ENCODE data around the gene SF3A2.

Gene SF3A2

DNA sequence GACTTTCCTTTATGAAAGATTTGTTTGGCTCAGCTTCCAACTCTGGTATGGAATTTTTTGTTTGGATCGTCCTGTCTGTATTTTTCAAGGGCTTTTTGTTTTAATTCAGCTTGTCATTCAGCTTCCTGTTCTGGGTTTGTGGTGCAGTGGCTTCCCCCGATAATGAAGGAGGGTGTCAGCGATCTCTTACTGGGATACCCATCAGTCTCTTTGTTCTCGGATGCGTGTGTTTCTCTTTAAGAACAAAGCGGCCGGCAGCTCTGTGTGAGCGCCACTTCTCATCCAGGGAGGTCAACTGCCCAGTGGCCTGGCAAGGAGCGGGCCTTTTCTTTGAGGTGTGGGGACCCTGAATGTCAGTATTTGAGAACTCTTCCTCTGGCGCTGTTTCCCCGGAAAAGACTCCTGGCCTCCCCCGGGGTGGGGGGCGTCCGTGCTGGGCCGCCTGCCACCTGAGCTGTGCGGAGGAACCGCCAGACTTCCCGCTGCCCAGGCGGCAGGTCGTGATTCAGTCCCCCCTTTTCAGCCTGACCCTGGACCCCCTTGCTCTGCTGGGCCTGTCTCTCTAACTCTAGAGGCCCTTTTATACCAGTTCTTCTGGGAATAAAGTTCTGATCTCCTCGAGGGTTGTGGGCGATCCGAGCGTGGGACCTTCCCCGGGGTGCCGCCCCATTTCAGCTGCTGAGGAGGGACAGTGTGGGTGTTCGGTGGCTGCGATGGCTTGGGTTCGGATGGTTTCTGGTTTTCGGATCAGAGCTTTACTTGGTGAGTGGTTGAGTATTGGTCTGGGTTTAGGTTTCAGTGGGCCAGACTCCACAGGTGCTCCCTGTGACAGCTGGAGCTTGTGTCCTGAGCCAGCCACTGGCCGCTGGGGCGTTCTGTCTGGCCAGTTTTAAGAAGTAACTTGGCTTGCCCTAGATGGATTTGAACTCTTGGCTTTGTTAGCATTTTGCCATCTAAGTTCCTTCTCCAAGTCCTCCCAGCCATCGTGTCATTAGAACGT is 3.4 kb downstream of the SF3A2 start:
- no peak for DNase-seq (ENCODE audit: insufficient read length, low spot score)
- peak; percentile 4 for FAIRE-seq

DNA sequence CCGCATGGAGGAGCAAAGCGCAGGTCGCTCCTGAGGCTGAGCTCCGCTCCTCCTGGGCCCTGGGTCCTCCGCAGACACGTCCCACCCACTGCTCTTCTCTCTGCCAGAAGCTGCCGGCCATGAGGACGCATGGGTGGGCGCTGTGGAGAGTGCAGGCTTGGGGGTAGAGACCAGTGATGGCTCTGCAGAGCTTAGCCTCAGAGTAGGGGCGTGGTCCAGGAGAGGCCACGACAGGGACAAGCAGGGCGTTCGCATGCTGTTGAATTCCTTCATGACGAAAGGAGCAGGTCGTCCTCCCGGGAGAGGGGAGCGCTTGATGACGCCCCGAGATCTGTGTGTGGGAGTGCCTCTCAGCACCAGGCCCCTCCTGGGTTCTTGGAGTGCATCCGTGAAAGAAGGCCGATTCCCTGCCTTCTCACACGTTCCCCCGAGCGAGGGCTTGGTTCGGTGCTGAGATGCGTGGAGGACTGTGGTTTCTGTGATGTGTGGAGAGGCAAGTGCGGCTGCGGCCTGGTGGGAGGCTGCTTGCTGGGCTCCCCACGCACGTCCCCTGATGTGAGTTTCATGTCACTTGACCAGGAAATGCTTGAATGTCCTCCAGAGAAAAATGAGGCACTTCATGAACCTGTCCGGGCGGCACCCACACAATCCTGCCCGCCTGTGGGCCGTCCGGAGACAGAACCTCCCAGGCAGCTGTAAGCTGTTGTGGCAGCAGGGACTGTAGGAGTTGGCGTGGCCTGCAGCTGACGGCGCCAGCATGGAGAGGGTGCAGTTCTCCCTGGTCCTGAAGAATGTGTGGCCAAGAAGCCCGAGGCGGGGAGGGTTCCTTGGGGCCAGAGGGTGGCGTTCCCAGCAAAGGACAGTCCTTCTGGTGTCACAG is 4.5 kb downstream of the SF3A2 start:
- FAIRE-seq = no peak
- DNase-seq (ENCODE audit: insufficient read length, low spot score) = no peak

DNA sequence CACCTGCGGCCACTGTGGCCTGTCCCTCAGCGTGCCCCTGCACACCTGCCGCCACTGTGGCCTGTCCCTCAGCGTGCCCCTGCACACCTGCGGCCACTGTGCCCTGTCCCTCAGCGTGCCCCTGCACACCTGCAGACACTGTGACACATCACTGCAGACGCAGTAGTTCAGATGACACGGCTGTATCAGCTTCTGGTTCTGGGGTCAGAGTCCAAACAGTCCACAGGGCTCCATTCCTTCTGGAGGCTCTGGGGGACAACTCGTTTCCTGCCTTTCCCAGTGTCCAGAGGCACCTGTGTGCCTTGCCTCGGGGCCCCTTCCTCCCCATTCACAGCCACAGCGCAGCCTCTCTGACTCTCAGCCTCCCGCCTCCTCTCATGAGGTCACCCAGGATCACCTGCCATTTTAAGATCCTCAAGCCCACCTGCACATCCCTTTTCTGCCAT is 5.5 kb downstream of the SF3A2 start:
- DNase-seq (ENCODE audit: insufficient read length, low spot score) (no peak), FAIRE-seq (no peak)

DNA sequence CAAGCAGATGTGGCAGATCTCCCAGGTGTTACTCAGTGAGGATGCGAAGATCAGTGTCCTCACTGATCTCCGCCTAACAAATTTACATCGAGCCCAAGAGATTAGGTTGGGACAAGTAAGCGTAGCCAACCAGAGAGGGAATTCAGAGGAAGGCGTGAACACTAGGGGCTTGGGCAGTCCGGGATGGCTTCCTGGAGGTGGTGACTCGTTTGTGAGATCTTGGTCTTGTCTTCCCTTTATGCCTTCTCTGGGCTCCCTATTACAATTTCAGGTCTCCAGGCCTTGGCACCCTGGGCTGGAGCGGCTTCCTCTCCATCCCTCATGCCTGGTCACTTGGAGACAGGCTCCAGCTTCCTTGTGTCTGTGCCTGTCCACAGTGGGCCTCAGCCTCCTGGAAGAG is 6.2 kb downstream of the SF3A2 start:
- no peak for FAIRE-seq

DNA sequence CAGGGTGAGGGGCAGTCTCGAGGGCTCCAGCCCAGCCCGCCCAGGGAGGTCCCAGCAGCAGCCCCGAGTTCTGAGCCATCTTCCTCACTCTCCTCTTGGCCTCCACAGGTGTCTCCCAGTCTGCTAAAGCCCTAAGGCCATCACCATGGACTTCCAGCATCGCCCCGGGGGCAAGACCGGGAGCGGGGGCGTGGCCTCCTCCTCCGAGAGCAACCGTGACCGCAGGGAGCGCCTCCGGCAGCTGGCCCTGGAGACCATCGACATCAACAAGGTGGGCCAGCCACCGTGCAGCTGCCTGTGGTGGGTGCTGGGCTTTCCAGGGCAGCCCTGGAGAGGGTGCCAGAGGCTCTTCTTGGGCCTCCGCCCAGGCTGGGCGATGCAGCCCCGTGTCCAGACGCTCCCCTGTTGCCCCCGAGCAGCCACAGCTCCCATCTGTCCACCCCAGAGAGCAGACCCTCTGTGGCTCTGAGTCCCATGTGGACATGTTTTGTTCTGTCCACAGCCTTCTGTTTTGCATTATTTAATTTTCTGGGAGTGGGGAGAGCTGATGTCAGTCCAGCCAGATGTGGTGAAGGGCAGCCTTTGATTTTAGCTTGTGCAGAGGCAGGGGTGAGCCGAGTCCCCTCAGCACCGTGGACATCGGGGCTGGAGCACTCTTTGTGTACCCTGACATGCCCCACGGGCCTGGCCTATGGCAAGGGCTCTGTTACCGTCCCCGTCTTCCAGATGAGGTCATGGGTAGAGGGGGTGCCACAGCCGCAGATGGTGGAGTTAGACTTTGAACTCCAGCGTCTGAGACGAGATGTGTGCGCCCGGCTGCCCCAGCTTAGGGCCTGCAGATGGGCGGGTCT is 6.9 kb downstream of the SF3A2 start:
- FAIRE-seq (no peak), DNase-seq (ENCODE audit: insufficient read length, low spot score) (no peak)

More for the DNA sequence above, 6.2 kb downstream of the SF3A2 start:
- no peak for DNase-seq (ENCODE audit: insufficient read length, low spot score)

DNA sequence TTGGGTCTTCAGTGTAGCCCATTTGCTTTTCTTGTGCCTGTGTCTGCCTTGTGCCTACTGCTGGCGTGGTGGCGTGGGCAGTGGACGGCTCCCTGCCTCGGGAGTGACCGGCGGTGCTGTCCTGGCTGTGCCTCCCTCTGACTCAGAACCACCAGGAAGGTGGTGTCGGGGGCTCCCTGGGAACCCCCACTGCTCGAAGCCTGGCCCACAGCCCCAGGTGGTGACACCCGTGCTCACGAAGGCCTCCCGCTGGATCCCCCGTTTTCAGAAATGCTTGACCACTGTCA is 7.4 kb downstream of the SF3A2 start:
- DNase-seq (ENCODE audit: insufficient read length, low spot score) (no peak), FAIRE-seq (no peak)

GRCh38 chr19:2244486-2244885 is 7.9 kb downstream of the SF3A2 start:
- FAIRE-seq (no peak), DNase-seq (ENCODE audit: insufficient read length, low spot score) (no peak)

GRCh38 chr19:2245273-2245672 is 8.6 kb downstream of the SF3A2 start:
- no peak for FAIRE-seq
- DNase-seq (ENCODE audit: insufficient read length, low spot score) = no peak

- no peak for FAIRE-seq
Measured at GRCh38 chr19:2246014-2246620, 9.5 kb downstream of the SF3A2 start.

GRCh38 chr19:2246801-2247361 is 10.3 kb downstream of the SF3A2 start:
- DNase-seq (ENCODE audit: insufficient read length, low spot score) = no peak

More at GRCh38 chr19:2246014-2246620, 9.5 kb downstream of the SF3A2 start:
- DNase-seq (ENCODE audit: insufficient read length, low spot score) = no peak

GRCh38 chr19:2247433-2248101 is 10.9 kb downstream of the SF3A2 start:
- FAIRE-seq (no peak), DNase-seq (ENCODE audit: insufficient read length, low spot score) (no peak)

More at GRCh38 chr19:2246801-2247361, 10.3 kb downstream of the SF3A2 start:
- FAIRE-seq = no peak

DNA sequence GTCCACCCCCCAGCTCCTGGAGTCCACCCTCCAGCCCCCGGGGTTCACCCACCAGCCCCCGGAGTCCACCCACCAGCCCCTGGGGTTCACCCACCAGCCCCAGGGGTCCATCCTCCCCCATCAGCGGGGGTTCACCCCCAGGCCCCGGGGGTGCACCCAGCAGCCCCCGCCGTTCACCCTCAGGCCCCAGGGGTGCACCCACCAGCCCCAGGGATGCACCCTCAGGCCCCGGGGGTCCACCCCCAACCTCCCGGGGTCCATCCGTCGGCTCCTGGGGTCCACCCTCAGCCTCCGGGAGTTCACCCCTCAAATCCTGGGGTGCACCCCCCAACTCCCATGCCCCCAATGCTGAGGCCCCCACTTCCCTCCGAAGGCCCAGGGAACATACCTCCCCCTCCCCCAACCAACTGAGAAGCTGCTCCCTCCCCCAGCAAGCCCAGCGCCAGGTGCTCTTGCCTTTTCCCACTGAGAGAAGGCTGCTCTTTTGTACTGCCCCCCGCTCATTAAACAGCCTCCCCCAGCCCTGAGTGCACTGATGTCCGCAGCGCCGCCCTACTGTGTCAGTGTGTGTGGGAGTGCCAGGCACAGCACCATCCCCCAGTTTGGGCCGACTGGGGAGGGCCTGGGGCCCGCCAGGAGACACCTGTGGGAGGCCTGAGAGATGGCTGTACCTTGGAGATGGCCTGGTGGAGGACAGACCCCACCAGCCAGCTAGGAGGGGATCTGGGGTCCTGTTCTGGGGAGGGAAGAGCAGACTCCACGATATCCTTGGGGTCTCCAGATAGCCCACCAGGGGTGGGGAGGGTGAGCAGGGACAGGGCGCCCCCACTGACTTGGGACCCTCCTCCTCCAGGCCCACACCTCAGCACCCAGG is 11.7 kb downstream of the SF3A2 start:
- no peak for DNase-seq (ENCODE audit: insufficient read length, low spot score)
- no peak for FAIRE-seq

GRCh38 chr19:2249010-2249866 is 12.6 kb downstream of the SF3A2 start, which contains the start of gene AMH:
Gene AMH (plus strand): TSS chr19:2249323. CDS start chr19:2249333, 10 bp downstream.
- no peak for FAIRE-seq
- DNase-seq (ENCODE audit: insufficient read length, low spot score) = no peak

- DNase-seq (ENCODE audit: insufficient read length, low spot score) = no peak
- FAIRE-seq = no peak
Measured at GRCh38 chr19:2249880-2250765, 13.5 kb downstream of the SF3A2 start.

DNA sequence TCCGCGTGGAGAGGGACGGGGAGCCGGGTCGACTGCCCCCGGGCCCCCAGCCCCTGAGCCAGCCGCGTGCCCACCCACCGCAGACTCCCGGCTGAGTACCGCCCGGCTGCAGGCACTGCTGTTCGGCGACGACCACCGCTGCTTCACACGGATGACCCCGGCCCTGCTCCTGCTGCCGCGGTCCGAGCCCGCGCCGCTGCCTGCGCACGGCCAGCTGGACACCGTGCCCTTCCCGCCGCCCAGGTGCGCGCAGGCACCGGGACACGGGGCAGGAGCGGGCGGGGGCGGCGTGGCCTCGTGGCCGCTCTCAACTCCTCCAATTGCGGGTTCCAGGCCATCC is 14.1 kb downstream of the SF3A2 start:
- no peak for FAIRE-seq

More for the DNA sequence above, 14.1 kb downstream of the SF3A2 start:
- no peak for DNase-seq (ENCODE audit: insufficient read length, low spot score)

Measured in GM19239 (cell line).